GM10266 (cell line): ENCODE measurements around the gene DUSP14.

ENCODE experiments used
- DNase-seq: peaks from one replicate; pipeline ENCODE4 v3.0.0; 2012; ENCODE audit errors: extremely low spot score
- CTCF ChIP-seq: IDR thresholded peaks from 2 replicates; pipeline ENCODE4 v1.5.1; 2012; ENCODE audit warnings: mild to moderate bottlenecking, low read depth; ENCODE audit not compliant: control insufficient read depth, insufficient read depth; ENCODE audit errors: missing control alignments

Gene DUSP14

GRCh38 chr17:37551788-37552187, 62.1 kb downstream of the DUSP14 start:
- no peak for DNase-seq
- TF ChIP-seq CTCF, result no peak

- no peak for DNase-seq
- no peak for TF ChIP-seq CTCF
These were observed 63.8 kb downstream of the DUSP14 start for GRCh38 chr17:37553401-37553966.

- TF ChIP-seq CTCF, result no peak
- no peak for DNase-seq
These were observed 65.7 kb downstream of the DUSP14 start for GRCh38 chr17:37555386-37555785.

- TF ChIP-seq CTCF, result no peak
- no peak for DNase-seq
These were observed 67.8 kb downstream of the DUSP14 start for GRCh38 chr17:37557482-37557881.

- TF ChIP-seq CTCF, result no peak
- DNase-seq, result no peak
These were observed 68.6 kb downstream of the DUSP14 start for GRCh38 chr17:37558299-37558698.

GRCh38 chr17:37562016-37562745, 72.5 kb downstream of the DUSP14 start:
- TF ChIP-seq CTCF, result no peak
- DNase-seq, result no peak
